ENCODE measurements around the gene CDH18.
A peak's percentile ranks its signal among the peaks of the same experiment; 100 is the strongest.

The CDH18 gene

DNA sequence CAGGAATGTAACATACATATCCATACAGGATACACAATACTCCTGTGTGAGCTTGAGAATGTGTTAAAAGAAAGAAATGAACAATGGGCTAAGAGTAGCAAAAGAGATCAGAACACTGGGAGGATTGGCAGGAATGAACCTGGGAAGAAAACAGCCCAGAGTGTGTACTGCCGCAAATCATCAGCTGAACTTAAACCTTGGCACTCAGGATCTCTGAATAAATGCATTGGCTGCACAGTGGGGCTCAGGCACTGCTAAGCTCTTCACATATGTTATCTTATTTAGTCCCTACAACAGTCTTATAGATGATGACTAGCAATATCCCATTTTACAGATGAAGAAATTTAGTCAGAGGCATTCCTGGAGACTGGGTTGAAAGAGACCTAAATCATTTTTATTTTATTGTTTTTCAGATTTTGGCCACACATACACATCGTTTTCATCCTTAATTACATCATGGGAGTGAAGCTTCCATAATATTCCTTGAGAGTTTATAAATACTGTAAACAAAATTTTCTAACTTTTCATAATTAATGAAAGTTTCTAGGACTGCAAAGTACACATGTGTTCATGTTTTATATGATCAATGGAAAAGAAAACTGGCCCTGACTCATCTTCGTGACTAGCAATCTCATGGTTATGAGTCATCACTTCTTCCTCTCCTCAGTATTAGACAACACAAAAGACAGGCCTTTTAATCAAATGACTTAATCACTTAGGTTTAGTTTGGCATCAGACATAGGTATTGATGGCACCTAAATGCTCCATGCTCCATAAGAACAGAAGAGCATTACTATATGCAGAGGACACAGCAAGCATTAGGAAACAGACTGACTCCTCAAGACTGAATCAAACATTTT is 59.2 kb downstream of the CDH18 start:
- peak in 1 of 51 donors; percentile 19 for DNase-seq

DNA sequence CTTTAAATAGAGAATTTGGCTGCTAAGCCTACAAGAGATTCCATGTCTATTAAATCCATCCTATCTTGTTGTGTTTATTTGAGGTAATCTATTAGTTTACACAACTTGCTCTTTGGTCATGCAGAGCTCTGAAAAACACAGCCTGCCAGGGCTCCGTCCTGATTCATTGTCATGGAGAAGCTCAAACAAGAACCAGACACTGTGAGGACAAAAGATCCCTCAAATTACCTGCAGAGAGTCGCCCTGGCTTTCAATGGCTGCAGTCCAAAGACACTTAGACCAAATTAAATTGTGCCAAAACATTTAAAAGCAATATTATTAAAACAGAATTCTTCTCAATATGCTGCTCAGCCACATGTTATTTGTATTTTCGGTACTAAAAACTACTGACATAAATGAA is 60.1 kb downstream of the CDH18 start:
- DNase-seq: peak in 1 of 51 donors; percentile 6

DNA sequence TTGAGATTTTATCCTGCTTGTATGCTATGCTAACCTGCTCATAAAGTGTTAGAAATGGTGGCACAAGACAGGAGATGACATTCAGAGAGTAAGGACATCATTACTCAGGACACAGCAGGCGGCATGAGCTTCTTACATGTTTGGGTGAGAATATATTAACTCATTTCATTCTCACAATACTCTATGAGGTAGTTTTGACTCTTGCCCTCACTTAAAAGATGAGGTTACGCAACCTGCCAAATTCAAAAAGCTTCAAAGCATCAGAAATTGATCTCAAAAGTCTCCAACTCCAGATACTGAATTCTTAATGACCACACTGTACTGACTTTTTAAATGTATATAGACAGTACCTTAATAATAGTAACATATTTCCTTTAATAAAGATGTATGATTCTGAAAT is 60.8 kb downstream of the CDH18 start:
- no peak for DNase-seq

DNA sequence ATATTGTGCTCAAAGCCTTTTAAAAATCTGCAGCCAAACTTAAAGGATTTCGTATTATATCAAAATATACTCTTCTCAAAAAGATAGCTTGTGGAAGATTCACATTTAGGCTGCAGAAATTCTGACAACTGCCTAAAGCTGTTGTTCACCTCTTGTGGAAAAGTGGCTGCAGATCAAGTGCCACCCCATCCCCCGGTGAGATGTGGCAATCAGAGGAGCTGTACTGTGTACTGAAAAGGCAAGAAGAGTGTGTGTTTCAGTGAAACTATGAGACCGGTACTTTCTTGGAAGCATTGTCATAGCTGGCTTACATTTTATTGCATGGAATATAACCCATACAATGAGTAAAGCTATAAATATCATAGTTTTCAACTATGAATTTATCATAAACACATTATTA is 64.3 kb downstream of the CDH18 start:
- no peak for DNase-seq

DNA sequence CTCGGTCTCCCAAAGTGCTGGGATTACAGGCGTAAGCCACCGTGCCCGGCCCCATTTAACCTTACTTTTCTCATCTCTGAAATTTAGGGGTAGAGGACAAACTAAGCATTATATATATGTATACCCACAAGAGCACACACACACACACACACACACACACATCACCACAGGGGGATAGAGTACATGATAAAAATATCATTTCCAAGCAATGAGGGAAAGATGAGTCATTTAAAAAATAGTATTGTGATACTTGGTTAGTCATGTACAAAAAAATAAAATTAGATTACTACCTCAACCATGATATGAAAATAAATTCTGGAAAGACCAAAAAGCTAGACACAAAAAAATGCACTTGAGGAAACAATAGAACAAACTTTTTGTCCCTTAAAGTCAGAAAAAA is 67.2 kb downstream of the CDH18 start:
- no peak for DNase-seq

DNA sequence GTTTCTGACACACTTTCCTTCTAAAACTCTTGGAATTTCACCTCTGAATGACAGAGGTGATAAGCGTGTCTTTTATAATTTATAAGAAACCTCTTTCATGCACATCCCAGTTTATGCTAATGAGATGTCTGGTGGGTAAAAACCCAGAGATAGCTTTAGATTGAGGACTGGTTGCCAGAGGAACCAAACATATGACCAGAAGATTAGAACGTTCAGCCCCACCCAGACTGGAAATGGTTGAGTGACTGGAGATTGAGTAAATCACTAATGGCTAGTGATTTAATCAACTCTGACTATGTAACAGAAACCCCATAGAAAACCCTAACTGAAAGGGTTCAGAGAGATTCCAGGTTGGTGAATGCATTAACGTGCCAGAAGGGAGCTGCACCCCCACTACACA is 69.2 kb downstream of the CDH18 start:
- DNase-seq: no peak

DNA sequence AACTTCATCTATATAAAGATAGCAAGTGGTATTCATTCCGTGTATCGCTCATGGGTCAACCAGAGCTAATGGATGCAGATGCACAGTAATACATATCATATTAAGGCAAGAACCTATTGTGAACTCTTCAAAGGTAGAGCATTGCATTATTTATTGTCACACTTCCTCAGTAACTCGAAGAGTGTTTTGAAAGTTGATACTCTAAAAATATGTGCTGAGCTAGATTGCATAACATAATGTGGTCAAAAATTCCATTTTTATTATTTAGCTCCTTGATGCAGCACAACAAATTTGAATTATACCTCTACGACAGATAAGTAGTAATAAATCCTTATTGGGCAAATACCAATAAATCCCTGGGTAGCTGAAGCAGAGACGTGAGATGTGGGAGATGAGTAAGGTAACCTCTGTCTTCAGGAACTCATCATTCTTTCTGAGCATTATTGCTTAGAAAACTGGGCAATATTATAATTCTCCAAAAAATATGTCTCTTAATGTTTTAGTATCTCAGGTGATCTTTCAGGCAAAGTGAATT is 70.3 kb downstream of the CDH18 start:
- DNase-seq: no peak

DNA sequence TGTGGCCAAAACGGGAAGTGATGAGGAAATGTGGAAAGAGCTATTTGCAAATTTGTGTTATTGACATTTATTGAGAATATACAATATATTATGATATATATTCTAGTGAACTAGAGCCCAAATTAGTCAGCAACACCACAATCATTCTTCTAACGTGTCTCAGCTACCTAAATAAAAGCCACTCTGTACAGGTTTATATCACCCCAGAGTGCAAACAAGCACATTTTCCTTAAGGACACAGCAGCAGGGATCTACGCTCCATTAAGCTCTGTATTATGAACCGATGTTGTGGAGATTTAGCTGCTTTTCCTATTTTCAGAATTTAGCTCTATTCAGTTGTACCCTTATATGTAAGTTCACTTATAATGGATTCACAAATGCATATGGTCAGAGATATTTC is 77.9 kb downstream of the CDH18 start:
- DNase-seq: no peak

DNA sequence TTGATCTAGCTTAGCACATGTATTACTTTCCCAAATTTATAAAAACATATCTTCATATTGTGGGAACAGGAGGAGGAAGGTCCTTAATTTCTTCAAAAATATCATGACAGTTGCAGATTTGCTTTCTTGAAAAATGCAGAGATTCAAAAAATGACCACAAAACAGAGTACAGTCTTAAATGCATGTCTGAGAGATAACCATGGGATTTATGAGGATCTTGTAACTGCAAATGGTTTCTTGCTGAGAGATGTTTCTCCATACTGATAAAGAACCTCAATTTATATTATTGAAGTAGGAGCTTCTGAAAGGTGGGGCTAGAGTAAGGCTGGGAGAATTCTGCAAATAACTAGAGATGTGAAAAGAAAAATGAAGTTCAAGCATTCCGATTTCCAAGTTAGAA is 83.2 kb downstream of the CDH18 start:
- DNase-seq: no peak

DNA sequence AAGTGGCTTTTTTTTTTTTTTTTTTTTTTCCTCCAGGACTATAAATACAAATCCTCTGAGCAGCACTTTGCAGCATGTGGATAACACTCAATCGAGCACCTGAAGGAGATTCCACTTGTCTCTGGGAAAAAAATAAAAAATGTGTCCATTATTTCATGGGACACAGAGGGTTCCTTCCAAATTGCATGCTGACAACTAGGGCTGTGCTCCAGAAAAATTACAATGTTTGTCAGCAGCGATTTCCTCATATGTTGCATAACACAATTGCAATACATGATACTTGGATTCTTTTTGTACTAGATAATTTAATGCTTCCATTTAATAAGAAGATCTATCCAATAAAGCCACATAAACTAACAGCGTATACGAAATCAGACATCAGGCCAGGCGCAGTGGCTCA is 84.4 kb downstream of the CDH18 start:
- DNase-seq: no peak

DNA sequence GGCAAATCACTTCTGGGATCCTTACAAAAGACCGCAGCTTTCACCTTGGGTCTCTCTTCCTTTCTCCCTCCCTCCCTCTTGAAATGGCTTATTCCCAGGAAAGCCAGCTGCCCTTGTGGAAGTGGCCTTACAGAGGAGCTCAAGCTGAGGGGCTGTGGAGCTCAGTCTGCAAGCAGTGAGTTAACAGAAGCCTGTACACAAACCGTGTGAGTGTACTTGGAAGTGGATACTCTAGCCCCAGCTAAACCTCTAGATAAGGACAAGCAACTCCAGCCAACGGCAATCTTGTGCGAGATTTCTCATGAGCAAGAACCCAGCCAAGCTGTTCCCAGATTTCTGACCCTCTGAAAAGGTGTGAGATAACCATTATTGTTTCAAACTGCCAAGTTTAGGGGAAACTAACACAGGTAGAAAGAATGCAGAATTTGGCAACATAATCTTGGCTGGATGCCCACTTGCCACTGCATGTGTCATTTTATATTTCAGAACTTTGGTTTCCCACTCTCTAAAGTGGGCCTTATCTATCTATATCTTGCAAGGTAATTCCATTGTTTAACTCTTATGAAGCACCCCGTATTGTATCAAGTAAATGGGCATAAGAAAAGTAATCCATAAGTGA is 85.6 kb downstream of the CDH18 start:
- DNase-seq: no peak

DNA sequence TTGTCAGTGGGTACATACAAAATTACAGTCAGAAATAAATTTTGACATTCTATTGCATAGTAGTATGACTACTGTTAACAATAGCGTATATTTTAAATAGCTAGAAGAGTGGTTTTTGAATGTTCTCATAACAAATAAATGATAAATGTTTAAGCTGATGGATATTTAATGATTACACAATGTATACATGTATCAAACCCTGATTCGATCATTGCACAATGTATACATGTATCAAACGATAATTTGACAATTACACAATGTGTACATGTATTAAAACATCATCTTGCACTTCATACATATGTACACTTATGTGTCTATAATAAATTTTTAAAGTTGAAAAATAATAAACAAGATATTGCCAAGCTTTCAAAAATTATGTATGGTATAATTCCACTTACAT is 87.7 kb downstream of the CDH18 start:
- no peak for DNase-seq

DNA sequence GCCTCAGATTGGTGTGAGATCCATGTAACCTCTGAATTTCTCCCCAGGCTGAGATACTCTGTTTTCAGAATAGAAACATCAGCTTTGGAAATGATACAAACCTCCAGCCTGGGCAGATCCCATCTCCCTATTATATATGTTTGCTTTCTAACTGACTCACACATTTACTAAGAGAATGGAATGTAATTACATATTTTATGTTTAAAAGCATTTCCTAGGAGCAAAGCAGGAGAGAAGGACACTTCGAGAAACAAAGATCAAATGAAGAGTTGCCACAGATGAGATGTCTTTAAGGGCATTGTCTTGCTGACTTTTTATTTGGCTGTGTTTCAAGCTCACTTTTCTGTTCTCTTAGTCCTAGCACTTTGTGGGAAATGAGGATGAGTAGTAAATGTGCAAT is 96.3 kb downstream of the CDH18 start:
- no peak for DNase-seq

DNA sequence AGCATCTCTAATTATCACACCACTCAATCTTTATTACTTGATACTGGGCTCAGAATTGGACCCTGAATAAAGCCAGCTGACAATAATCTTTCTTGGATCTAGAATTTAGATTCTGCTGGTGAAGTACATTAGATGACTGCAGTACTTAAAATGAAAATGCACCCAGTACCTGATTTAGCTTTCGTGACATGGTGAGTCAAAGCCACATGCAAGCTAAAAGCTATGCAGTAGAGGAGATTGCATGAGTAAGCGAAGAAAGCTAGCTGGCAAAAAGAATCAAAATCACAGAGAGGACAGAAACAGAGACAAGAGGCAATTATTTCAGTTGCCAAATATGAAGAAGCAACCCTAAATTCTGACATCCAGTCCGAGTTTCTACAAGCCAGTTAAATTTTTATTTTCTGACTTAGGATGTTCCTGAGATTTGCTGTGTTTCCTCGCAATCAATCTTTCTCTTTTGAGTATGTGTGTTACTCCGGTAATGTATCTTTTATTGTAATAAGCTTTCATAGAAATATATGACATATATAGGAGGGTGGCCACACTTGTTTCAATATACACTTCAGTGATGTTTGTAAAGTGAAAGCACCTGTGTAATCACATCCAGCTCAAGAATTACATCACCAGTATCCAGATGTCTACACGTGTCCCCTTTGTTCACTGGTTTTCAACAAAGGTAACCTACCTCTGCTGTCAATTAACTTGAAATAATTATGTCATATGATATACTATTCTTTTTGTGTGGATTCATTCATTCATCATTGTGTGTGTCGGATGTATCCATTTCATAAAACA is 101.7 kb downstream of the CDH18 start:
- DNase-seq: peak in 1 of 51 donors; percentile 21

DNA sequence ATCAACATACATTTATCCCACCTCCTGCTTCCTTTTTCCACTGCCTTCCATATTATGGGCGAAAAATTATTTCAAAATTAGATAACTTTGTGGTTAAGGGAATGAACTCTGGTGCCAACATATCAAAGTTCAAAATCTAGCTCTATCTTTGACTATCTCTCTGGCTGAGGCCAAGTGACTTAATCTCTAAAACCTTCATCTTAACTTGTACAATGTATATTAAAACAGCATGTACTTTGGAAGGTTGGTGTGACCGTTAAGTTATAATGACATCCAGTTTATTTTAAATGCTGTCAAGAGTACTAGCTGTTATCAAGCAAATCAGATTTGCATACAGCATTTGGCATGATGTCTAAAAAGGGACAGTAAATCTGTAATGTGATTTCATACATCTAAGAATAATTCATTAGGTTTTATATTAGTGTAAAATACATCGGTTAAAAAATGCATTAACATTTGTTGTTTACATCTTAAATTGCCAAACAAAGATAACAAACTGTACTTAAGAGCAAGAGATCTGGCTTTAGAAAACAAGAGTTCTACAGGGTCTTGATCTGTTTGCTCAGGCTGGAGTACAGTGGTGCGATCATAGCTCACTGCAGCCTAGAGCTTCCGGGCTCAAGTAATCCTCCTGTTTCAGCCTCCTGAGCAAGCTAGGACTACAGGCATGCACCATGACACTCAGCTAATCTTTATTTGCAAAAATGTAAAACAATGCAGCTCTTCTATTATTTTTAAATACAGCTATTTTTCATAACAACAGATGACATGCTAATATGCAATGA is 102.8 kb downstream of the CDH18 start:
- no peak for DNase-seq

DNA sequence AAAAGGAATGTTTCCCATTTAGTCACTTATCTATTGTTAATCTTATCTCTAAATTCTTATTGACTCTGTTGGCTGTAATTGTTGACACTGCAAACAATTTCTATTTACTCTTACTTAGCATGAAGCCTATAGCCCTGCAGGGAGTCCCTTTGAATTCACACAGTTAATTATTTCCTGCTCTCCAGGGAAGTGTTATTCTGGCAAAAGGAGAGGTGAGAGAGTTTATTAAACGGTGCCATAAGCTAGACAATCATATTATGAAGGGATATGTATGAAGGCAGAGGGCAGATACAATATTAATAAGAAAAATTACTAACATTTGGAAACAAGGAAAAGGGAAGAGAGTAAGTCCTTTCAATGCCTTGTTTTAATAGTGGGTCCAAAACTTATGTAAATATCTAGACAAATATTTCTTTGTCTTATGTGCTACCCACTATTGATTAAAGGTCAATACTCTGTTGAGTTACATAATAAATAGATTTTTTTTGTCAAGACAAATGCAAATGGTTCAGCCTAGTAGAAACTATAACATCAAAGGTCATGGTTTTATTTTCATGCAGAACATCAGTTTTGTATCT is 107.1 kb downstream of the CDH18 start:
- no peak for DNase-seq

DNA sequence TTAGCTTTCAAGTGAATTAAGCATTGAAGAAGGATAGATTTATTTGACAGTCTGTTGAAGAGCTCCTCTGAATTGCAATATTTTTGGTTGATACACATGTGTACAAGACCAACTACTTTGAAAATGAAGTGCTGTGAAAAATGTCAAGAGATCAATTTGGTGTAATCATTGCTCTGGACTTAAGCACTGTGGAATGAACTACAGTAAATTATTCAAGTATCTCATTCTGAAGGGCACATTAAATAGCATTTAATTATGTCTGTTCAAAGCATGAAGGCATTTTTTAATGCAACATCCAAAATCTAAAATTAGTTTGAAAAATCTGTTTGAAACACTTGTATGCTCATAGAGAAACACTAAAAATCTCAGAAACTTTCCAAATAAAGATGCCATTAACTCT is 107.5 kb downstream of the CDH18 start:
- DNase-seq: no peak

DNA sequence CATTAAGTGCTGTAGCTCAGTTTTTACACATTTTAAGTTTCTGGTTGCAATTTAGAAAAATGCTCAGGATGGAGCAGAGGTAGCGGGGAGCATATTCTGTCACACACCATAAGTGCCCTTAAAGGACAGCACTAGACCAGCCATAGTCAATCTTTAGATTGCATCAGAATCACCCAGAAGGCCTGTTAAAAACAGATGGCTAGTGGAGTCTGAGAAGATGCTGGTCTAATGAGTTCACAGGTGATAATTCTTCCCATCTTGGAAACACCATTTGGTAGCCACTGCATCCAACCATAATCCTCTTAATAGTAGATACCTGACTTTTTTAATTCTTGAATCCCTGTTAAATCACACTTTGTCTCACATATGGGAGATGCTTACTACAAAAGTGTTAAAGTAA is 113.2 kb downstream of the CDH18 start:
- no peak for DNase-seq

DNA sequence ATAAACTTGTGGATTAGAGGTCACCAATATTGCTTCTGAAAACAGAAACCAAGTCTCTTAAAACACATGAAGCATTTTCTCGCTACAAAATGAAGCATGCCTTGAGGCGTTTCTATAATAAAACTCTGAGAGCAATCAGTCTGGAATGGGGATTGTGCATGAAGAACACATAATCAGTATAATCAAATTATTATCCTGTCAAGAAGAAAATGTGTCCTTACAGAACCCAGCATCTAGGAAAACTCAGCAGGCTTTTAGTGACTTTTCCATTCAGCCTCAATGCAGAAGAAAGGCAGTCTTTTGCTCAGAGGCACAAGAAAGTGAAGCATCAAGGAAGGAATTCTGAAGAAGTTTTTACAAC is 121.9 kb downstream of the CDH18 start:
- DNase-seq: no peak

DNA sequence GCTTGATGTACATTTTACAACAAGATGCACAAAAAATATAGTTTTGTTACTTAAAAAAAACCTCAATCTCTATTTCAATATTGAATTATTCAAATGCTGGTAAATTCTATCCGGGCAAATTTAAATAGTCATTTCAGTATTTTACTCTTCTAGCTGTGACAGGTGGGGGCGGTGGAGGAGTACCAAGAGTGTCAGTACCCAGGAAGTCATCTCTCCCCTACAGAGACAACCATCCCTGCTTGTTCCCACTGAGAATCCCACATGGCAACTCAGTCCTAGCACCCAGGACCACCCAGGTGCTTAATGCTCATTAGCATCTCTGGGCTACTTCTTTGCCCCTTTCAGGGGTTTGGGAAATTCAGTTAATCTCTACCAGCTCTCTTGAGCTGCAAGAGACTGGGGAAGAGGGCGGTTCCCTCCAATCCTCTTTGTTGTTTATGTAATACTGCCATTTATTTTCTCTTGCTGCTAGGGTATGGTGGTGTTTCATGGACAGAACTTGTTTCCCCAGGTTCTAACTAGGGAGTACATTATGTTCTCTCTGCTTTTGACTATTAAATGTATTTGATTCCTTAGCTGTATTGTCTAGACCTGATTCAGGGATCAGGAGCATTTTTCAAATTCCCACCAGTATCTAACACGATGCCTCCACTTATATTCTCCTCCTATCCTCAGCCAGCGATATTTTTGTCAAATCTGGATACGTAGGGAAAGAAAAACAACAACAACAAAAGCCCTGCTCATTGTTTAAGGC is 122.5 kb downstream of the CDH18 start:
- DNase-seq: peak in 1 of 51 donors; percentile 2
